DMS 273 (cell line): ENCODE results near the gene ARID3A.
A peak's percentile ranks its signal among the peaks of the same experiment; 100 is the strongest.

Experiments used
- DNase-seq: peaks from one replicate; lab custom pipeline; 2025; ENCODE audit not compliant: unreplicated experiment; lab: John Stamatoyannopoulos, UW

ARID3A gene

DNA sequence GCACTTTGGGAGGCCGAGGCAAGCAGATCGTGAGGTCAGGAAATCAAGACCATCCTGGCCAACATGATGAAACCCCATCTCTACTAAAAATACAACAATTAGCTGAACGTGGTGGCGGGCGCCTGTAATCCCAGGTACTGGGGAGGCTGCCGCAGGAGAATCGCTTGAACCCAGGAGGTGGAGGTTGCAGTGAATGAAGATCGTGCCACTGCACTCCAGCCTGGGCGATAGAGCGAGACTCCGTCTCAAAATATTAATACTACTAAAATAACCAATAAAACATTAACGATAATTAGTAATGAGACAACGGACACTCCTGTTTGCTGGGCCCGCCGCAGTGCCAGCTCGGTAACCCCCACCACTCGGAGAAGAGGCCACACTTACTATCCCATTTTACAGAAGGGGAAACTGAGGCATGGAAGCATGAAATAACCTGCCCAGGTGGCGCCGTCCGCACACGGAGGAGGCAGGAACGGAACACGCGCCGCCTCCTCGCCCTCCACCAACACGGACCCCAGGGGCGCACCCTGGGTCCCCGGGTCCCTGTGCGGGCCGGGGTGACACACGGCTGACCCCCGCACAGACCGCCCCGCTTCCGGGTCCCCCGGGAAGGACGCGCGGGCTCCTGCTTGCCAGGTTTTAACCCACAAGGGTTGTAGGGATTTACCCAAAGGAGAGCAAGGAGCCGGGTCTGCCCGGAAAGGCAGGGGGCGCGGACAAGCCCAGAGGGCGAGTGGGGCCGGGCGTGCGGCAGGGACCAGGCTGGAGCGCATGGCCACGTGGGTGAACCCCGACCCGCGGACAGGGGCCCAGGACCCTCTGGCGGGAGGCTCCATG, 14.4 kb upstream of the ARID3A start:
- DNase-seq = no peak

DNA sequence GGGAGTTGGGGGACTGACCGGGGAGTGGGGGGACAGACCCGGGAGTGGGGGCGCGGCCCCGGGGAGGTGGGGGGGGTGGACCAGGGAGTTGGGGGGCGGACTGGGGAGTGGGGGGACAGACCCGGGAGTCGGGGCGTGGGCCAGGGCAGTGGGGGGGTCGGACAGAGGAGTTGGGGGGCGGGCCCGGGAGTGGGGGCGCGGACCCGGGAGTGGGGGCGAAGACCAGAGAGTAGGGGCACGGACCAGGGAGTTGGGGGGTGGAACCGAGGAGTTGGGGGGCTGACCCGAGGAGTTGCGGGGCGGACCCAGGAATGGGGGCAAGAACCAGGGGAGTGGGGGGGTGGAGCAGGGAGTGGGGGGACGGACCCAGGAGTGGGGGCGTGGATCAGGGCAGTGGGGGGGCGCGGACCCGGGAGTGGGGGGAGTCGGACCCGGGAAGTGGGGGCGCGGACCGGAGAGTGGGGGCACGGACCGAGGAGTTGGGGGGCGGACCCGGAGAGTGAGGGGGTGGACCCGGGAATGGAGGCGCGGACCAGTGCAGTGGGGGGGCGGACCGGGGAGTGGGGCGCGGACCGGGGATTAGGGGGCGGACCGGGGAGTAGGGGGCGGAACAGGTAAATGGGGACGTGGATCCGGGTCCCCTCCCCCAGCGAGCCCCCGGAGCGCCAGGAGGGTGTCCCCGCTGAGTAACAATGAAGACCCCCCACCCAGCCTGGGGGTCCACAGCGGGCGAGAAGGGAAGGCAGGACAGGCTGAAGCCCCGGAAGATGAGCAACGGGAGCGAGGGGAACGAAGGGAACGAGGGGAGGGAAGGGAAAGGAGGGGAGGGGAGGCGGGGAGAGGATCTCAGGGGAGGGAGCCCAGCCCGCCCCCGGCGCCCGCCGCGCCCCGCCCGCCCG, 13.4 kb upstream of the ARID3A start:
- DNase-seq = peak; percentile 77

DNA sequence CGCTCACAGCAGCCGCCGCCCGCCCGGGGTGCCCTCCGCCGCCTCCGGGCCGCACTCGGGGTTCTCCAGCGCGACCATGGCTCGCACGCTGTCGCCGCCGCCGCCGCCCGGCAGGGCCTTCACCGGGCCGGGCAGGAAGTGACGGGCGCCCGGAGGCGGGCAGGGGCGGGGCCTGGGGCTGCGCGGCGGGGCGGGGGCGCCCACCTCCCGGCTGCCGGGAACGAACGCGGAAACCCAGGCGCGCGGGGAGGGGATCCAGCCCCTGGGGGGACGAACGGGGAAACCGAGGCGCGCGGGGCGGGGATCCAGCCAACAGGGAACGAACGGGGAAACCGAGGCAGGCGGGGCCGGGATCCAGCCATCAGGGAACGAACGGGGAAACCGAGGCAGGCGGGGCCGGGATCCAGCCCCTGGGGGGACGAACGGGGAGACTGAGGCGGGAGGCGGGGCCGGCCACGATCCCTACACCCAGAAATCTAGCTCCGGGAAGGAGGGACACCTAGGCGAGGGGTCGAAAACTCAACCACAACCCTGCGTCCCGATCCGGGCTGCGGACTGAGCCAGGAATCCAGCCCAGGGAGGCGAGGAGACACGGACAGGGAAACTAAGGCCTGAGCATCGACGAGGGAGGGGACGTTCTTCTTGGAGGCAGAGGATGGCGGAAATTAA, 12.6 kb upstream of the ARID3A start, which contains the start of gene R3HDM4:
Gene R3HDM4 (minus strand): TSS at position 140 of the 669 bp plus-strand sequence. CDS start 62 bp downstream, at position 78.
- peak; percentile 84 for DNase-seq

DNA sequence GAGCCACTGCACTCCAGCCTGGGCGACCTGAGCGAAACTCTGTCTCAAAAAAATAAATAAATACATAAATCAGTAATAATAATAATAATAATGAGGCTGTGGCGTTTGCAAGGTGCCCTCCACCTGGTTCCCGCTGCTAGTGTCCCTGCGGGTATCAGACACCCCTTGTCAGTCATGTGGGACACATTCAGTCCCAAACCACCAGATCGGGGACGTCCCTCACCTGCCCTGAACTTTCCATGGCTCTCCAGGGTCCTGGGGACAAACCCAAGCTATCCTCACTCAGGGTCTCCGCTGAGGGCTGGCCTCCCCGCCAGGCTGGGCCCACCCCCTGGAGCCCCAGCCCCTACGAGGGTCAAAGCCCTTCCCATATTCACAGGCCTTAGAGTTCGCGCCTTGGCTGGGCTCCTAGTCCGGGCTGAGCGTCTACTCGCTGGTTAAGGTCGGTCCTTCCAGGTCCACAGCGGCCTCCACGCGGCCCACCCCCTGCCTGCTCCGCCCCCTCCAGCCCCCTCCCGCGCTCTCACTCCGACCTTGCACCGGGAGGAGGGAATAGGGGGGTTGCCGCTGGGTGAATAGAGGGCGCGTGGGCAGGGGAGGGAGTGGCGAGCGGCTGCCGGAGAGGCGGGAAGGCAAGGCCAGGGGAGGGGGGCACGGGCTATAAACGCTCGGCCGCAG, 9.1 kb upstream of the ARID3A start:
- peak; percentile 59 for DNase-seq

DNA sequence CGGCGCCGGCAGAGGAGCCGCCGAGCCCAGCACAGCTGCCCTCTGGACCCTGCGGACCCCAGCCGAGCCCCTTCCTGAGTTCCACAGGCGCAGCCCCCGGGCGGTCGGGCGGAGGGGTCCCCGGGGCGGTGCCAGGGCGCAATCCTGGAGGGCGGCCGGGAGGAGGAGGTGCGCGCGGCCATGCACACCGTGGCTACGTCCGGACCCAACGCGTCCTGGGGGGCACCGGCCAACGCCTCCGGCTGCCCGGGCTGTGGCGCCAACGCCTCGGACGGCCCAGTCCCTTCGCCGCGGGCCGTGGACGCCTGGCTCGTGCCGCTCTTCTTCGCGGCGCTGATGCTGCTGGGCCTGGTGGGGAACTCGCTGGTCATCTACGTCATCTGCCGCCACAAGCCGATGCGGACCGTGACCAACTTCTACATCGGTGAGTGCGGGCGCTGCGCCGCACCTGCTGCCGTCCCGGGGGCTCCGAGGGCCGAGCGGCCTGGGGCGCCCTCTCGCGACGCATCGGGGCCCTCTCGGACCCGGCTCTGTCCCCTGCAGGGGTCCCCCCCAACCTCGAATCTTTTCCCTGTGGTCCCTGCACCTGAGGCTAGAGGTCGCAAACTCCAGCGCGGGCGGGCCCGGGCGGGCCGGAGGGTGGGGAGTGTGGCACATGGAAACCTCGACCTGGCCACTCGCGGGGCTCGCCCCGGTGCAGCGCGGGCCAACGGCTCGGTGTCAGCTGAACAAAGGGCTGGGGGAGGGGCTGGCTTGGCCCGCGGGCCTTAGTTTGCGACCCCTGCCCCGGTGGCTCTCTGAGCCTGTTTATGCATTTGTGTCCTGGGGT, 8.3 kb upstream of the ARID3A start, which contains the start of gene KISS1R:
Gene KISS1R (plus strand): TSS at position 11 of the 829 bp plus-strand sequence. CDS start 170 bp downstream, at position 181.
- DNase-seq = peak; percentile 82

DNA sequence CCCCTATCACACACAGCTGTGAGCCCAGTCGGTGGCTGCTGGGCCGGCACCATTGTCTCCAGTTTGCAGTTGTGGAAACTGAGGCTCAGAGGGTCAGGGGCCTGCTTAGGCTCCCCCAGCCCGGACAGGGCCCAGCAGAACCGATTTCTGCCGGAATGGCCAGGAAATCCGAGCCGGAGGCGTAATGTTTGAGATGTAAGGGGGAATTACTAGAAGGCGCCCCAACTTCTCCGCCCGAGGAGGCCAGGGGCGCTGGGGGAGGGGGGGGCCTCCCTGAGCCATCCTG, 7.7 kb upstream of the ARID3A start:
- DNase-seq = no peak

DNA sequence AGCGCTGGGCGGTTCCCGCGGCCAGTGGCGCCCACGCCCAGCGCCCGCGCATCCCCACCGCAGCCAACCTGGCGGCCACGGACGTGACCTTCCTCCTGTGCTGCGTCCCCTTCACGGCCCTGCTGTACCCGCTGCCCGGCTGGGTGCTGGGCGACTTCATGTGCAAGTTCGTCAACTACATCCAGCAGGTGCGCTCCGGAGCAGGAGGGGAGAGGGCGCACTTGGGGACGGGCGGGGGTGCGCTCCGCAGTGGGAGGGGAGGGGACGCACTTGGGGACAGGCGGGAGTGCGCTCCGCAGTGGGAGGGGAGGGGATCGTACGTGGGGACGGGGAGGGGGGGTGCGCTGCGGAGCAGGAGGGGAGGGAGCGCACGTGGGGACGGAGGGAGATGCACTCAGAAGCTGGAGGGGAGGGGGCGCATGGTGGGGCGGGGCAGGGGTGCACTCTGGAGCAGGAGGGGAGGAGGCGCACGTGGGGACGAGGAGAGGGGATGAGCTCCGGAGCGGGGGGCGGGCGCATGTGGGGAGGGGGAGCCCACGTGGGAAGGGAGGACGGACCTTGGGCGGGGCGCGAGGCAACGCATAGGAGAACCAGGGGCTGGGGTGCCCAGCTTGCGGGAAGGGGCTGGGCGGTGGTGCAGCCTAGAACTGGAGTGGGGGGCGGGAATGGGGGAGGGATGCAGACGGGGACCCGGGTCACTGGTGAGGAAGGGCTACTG, 7.2 kb upstream of the ARID3A start:
- peak; percentile 72 for DNase-seq

DNA sequence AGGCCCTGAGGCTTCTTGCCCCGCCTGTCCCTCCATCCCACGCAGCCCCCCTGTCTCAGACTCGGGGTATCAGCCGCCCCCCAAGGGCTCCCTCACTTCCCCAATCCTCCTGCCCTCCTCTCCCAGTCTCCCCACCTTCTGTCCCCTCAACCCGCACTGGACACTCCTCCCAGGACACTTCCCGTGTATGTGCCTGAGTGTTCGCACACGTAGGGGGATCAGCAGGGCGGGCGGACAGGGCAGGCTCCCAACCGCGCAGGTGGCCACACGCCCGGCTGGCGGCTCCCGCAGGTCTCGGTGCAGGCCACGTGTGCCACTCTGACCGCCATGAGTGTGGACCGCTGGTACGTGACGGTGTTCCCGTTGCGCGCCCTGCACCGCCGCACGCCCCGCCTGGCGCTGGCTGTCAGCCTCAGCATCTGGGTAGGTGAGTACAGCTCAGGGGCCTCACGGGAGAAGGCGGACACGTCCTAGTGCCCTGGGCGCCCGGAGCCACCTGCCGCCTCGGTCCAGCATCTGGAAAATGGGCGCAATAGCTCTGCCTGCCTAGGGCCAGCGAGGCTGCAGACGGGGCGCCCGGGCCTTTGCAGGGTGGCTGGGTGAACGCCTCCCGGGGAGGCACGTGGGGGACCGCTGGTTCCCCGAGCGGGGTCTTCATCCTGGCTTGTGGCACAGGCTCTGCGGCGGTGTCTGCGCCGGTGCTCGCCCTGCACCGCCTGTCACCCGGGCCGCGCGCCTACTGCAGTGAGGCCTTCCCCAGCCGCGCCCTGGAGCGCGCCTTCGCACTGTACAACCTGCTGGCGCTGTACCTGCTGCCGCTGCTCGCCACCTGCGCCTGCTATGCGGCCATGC, 6.4 kb upstream of the ARID3A start:
- peak; percentile 79 for DNase-seq

DNA sequence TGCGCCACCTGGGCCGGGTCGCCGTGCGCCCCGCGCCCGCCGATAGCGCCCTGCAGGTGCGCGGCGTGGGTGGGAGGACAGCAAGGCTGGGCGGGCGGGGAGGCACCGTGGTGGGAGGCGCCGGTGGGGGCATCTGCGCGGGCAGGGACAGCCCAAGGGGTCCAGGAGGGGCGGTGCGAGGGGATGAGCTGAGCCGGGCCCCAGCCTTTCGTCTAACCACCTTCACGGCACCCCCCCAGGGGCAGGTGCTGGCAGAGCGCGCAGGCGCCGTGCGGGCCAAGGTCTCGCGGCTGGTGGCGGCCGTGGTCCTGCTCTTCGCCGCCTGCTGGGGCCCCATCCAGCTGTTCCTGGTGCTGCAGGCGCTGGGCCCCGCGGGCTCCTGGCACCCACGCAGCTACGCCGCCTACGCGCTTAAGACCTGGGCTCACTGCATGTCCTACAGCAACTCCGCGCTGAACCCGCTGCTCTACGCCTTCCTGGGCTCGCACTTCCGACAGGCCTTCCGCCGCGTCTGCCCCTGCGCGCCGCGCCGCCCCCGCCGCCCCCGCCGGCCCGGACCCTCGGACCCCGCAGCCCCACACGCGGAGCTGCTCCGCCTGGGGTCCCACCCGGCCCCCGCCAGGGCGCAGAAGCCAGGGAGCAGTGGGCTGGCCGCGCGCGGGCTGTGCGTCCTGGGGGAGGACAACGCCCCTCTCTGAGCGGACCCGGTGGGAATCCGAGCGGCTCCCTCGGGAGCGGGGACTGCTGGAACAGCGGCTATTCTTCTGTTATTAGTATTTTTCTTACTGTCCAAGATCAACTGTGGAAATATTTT, 5.6 kb upstream of the ARID3A start:
- peak; percentile 82 for DNase-seq

DNA sequence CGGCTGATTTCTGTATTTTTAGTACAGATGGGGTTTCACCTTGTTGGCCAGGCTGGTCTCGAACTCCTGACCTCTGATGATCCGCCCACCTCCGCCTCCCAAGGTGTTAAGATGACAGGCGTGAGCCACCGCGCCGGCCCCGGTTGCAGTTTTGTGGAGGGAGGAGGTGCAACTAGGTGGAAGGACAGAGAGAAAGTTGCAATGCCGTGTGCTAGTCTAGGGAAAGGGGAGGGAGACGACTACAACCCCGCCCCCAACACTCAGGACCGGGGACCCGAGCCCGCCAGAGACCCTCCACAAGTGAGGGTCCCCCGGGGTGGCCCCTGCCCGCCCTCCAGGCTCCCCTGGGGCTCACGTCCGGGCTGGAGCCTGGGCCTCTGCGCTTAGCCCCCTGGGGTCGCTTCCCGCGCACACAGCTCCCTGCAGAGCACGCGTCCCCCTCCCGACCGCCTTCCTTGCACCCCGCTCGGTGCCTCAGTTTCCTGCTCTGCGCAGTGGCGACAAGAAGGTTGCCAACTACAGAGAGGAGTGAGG, 1.2 kb upstream of the ARID3A start:
- DNase-seq = no peak

DNA sequence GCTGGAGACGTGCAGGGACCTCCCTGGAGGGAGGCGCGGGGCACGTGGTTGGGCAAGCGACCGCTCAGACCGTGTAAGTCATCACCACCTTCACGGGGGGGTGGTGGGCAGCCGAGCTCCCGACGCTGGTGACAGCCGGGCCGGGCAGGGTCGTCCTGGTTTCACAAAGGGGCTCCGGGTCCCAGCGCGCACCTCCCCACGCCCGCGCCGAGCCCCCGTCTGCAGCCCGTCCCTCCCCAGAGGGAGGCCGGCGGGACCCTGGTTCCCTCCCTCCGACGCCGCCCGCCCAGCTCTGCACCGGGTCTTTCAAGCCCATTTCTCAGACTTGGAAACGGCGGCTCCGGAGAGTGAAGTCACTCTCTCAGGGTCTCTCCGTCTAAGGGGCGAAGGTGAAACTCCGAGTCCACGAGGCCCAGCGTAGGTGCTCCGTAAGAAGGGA, 729 bp upstream of the ARID3A start:
- peak; percentile 62 for DNase-seq

DNA sequence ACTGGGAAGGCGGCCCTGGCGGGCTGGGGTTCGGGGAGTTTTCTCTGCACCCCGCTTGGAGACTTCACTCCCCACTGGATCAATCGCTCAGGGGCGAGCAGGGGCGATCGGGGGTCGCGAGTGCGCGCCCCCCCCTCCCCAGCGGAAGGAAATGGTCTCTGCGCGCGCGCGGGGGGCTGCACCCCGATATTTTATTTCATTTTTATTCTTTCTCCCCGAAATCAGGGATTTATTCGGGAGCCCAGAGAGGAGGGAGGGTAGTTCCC, 421 bp downstream of the ARID3A start:
- DNase-seq = no peak

DNA sequence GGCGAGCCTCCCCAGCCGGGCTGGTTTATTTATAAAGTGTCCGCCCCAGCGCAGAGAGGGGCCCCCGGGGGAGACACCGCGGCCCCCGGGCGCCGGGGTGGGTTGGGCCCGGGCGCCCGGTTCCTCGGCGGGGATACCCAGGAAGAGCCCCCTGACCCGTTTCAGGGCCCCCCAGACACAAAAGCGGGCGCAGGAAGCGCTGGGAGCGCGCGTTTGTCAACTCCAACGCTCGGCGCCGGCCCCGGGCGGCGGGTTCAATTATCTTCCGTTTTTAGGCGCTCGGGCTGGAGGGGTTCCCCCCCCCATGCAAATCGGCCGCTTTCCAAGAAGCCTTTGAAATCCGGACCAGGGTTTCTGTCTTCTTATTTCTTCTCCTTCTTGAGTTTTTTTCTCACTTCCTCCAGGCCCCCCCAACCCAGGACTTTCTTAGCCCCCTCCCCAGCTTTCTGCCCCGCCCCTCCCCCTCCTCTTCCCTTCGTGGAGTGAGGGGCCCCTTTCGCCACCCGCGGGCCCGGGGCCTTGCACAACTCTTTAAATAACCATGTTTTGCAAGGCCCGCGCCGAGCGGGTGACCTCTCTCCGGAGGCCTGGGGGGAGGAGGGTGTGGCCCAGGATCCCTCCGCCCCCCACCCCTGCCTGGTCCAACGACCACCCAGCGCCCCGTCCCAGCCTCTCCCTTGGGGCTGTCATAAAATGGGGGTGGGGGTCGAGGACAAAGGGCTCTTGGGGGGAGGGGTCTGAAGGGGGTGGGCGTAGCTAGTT, 935 bp downstream of the ARID3A start:
- DNase-seq = peak; percentile 84

DNA sequence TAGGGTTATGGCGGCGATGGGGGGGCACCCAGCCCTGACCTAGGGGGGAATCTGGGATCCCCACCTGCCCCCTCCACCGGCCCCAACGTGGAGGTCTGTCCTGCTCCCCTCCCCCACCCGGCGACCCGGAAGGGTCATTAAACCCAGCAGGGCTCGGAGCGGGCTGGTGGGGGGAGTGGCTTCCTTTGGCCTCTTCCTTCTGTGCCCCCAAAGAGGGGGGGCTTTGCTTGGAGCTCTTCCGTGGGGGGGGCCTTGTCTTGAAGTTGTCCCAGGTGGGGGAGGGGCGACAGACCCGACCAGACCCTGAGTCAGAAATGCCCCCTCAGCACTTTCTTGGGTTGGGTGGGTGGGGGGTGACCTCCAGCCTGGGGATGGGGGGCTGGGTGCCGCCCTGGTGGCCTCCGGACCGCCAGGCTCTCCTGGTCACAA, 1.5 kb downstream of the ARID3A start:
- DNase-seq = no peak

DNA sequence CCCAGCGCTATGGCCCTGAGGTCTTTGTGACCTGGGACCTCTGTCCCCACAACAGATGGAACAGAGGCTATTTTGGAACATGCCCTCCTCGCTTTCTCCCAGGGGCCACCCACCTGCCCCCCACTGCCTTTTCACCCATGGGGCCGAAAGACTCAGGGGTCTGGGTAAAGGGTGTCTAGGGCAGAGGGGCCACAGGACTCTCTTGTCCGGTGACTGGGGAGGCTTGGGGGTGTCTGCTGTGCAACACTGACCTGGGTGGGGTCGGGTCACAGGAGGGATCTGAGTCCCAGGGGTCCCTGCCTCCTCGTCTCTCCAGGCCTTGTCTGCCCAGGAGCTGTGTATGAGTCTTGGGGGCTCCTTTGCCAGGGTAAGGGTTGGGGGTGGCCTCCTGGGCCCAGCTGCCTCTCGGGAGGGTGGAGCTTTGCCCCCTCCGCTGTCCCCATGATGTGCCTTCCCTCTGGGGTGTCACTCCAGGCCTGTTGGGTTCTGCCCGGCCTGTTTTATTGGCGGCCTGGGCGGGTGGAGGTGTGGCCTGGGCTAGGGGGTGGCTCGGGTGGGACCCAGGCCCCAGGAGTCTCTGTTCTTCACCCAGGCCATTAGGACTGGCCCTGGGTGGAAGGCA, 2.1 kb downstream of the ARID3A start:
- DNase-seq = no peak

DNA sequence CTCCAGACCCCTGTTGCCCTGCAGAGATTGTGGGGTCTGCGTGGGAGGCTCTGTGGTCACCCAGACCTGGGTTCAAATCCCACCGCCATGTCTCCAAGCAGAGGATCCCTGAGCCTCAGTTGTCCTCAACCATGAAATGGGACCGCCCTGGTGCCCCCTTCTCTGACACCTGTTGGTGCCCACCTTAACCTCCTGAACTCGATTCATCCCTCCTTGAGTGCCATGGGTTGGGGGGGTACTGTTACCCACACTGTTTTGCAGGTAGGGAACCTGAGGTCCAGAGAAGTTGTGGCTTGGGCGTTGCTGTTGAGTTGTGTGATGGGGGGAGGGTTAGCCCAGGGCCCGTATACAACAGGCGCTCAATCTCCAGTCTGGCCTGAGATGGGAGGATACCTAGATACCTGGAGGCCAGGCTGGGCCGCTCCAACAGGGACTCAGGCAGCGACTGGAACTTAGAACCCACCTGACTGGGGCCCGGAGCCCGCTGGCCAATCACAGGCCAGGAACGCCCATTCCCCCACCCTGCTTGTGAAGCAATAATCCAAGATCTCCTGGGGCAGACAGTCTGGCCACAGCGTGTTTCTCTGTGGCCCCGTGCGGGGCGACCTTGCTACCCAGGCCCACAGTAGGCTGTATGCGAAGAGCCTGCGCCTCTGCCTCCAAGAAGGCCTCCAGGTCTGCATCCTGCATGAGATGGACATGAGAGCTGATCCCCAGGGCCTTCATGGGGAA, 2.8 kb downstream of the ARID3A start:
- no peak for DNase-seq
